Activated CD4-positive, alpha-beta memory T cell treated with anti-CD3 and anti-CD28 coated beads for 36 hours (primary cell): ENCODE data around the gene SMOC2. TPM values are rescaled to one million over a fixed set of nuclear protein-coding genes. Genes with fewer than 3 reads are reported as not detected.

Source experiments
- CTCF ChIA-PET: fragments of 350-600 bp; sonication (Branson Sonifier 250); formaldehyde crosslinking; loops from one replicate; lab custom pipeline; 2021; ENCODE audit warnings: antibody characterized with exemption, inconsistent platforms; lab: Charles Lee
- POLR2A ChIA-PET: fragments of 350-600 bp; sonication (Branson Sonifier 250); formaldehyde crosslinking; loops from one replicate; lab custom pipeline; 2021; ENCODE audit warnings: antibody characterized with exemption; lab: Charles Lee
- DNase-seq: peaks from one replicate; pipeline ENCODE4 v3.0.0-alpha.2; 2020
- H3K27ac Mint-ChIP-seq: one replicate; pipeline ENCODE4 v1.8.0; 2021; ENCODE audit warnings: mixed read lengths
- H3K27me3 Mint-ChIP-seq: one replicate; pipeline ENCODE4 v1.8.0; 2021; ENCODE audit warnings: mixed read lengths
- H3K36me3 Mint-ChIP-seq: one replicate; pipeline ENCODE4 v1.8.0; 2021; ENCODE audit warnings: mixed read lengths
- H3K4me1 Mint-ChIP-seq: one replicate; pipeline ENCODE4 v1.8.0; 2021; ENCODE audit warnings: low read depth, mixed read lengths
- H3K4me3 Mint-ChIP-seq: one replicate; pipeline ENCODE4 v1.8.0; 2021; ENCODE audit warnings: mild to moderate bottlenecking, mixed read lengths
- H3K9me3 Mint-ChIP-seq: one replicate; pipeline ENCODE4 v1.8.0; 2021; ENCODE audit warnings: mixed read lengths
- intact Hi-C: fragments of 100-400 bp; cut with micrococcal nuclease; formaldehyde crosslinking; loops from one replicate; pipeline ENCODE4 v1.15.1; 2023
- total RNA-seq, 2 experiments: library from RNA; stranded (reverse); gene quantifications; one replicate each; pipeline ENCODE4 v1.2.3, GENCODE V29; 2021

Gene SMOC2
- total RNA-seq, 2 experiments from 2014 or later = not detected

GRCh38 chr6:168479421-168479820 lies 38.4 kb downstream of the SMOC2 start:
- POLR2A ChIA-PET = no interaction called here
- Mint-ChIP-seq H3K4me1 (peaks cover 3% of the 10 kb centered on the region), H3K36me3 (no peaks in the 10 kb centered on the region), H3K4me3 (no peak overlapping the region), H3K27ac (no peak overlapping the region), H3K27me3 (peaks cover 17% of the 10 kb centered on the region), H3K9me3 (peaks cover 15% of the 10 kb centered on the region)
- intact Hi-C loops = no loop called here
- no peak for DNase-seq
- CTCF ChIA-PET = no interaction called here

DNA sequence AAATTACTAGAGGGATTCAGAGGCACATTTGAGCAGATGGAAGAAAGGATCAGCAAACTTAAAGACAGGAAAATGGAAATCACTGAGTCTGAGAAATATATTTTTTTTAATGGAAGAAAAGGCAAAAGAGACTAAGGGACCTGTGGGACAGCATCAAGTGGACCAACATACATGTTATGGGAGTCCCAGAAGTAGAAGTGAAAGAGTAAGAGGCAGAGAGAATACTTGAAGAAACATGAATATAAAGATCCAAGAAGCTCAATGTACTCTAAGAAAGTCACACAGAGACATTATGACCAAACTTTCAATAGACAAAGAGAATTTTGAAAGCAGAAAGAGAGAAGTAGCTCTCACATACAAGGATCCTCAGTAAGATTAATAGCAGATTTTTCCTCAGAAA lies 39.5 kb downstream of the SMOC2 start:
- Mint-ChIP-seq H3K27ac (no peak overlapping the region), H3K4me1 (peaks cover 3% of the 10 kb centered on the region), H3K27me3 (peaks cover 8% of the 10 kb centered on the region), H3K4me3 (no peak overlapping the region), H3K36me3 (no peaks in the 10 kb centered on the region), H3K9me3 (peaks cover 15% of the 10 kb centered on the region)
- intact Hi-C loops = no loop called here
- CTCF ChIA-PET = no interaction called here
- POLR2A ChIA-PET = no interaction called here
- no peak for DNase-seq

DNA sequence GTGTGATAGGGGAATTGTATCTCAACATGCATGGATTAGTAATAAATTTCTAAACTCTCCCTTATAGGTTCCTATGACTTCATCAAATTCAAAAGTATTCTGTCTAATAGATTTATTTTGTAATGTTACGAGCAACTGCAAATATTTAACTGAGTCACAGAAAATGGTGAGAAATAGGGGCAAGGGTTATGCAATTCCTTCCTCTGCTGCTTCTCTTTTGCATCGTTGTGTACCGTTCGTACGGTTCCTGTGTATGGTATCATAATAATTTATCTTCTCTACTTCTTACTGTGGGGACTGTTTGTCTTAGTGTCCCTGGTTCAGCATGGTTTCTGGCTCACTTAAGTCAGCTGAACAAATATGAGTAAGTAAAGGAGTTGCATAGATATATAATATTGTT lies 44.8 kb downstream of the SMOC2 start:
- H3K27me3 Mint-ChIP-seq = no peaks in the 10 kb centered on the region
- CTCF ChIA-PET = no interaction called here
- peaks cover under 1% of the 10 kb centered on the region for H3K9me3 Mint-ChIP-seq
- POLR2A ChIA-PET = no interaction called here
- intact Hi-C loops = no loop called here
- H3K36me3 Mint-ChIP-seq = no peaks in the 10 kb centered on the region
- H3K4me3 Mint-ChIP-seq = no peak overlapping the region
- peaks cover 3% of the 10 kb centered on the region for H3K4me1 Mint-ChIP-seq
- no peak overlapping the region for H3K27ac Mint-ChIP-seq
- DNase-seq = no peak

- H3K9me3 Mint-ChIP-seq = no peaks in the 10 kb centered on the region
- POLR2A ChIA-PET = no interaction called here
- CTCF ChIA-PET = no interaction called here
- no peaks in the 10 kb centered on the region for H3K36me3 Mint-ChIP-seq
- H3K27me3 Mint-ChIP-seq = no peaks in the 10 kb centered on the region
- no peak for DNase-seq
- no peaks in the 10 kb centered on the region for H3K4me1 Mint-ChIP-seq
- intact Hi-C loops = no loop called here
- no peak overlapping the region for H3K27ac Mint-ChIP-seq
- H3K4me3 Mint-ChIP-seq = no peak overlapping the region
These were observed 49.8 kb downstream of the SMOC2 start for GRCh38 chr6:168490757-168491156.

- no peaks in the 10 kb centered on the region for H3K36me3 Mint-ChIP-seq
- no peaks in the 10 kb centered on the region for H3K27me3 Mint-ChIP-seq
- POLR2A ChIA-PET = no interaction called here
- H3K9me3 Mint-ChIP-seq = no peaks in the 10 kb centered on the region
- H3K27ac Mint-ChIP-seq = no peak overlapping the region
- H3K4me3 Mint-ChIP-seq = no peak overlapping the region
- no peaks in the 10 kb centered on the region for H3K4me1 Mint-ChIP-seq
- DNase-seq = no peak
- CTCF ChIA-PET = no interaction called here
- intact Hi-C loops = no loop called here
These were observed 53.0 kb downstream of the SMOC2 start for GRCh38 chr6:168493976-168494375.

DNA sequence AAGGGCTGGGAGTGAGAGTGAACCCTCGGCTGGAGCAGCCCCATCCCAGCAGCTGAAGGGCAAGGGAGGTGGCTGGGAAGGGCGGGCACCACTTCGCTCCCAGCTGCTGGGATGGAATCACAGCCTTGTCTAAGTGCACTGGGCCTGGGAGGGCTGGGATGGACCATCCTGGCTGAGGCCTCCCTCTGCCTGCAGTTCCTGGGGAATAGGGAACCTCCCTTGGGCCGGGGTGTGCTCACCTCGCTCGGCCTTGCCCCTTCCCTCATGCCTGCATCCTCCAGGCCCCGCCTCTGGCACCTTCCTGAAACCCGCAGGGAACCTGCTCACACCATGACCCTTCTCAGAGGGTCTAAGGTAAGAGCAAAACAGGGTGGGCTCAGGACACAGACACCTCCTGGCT lies 53.7 kb downstream of the SMOC2 start:
- Mint-ChIP-seq H3K4me3 (no peak overlapping the region), H3K27ac (no peak overlapping the region), H3K4me1 (no peaks in the 10 kb centered on the region), H3K36me3 (no peaks in the 10 kb centered on the region), H3K9me3 (no peaks in the 10 kb centered on the region), H3K27me3 (no peaks in the 10 kb centered on the region)
- intact Hi-C loops = no loop called here
- ChIA-PET CTCF (no interaction called here), POLR2A (no interaction called here)
- DNase-seq = no peak

GRCh38 chr6:168495133-168495532 lies 54.1 kb downstream of the SMOC2 start:
- ChIA-PET POLR2A (no interaction called here), CTCF (no interaction called here)
- Mint-ChIP-seq H3K4me1 (no peaks in the 10 kb centered on the region), H3K4me3 (no peak overlapping the region), H3K27ac (no peak overlapping the region), H3K9me3 (no peaks in the 10 kb centered on the region), H3K36me3 (no peaks in the 10 kb centered on the region), H3K27me3 (no peaks in the 10 kb centered on the region)
- DNase-seq = no peak
- intact Hi-C loops = no loop called here

- H3K27me3 Mint-ChIP-seq = no peaks in the 10 kb centered on the region
- H3K4me3 Mint-ChIP-seq = no peak overlapping the region
- ChIA-PET CTCF (no interaction called here), POLR2A (no interaction called here)
- no peak overlapping the region for H3K27ac Mint-ChIP-seq
- intact Hi-C loops = no loop called here
- no peaks in the 10 kb centered on the region for H3K9me3 Mint-ChIP-seq
- no peaks in the 10 kb centered on the region for H3K36me3 Mint-ChIP-seq
- DNase-seq = no peak
- H3K4me1 Mint-ChIP-seq = no peaks in the 10 kb centered on the region
These were observed 54.7 kb downstream of the SMOC2 start for GRCh38 chr6:168495636-168496035.

DNA sequence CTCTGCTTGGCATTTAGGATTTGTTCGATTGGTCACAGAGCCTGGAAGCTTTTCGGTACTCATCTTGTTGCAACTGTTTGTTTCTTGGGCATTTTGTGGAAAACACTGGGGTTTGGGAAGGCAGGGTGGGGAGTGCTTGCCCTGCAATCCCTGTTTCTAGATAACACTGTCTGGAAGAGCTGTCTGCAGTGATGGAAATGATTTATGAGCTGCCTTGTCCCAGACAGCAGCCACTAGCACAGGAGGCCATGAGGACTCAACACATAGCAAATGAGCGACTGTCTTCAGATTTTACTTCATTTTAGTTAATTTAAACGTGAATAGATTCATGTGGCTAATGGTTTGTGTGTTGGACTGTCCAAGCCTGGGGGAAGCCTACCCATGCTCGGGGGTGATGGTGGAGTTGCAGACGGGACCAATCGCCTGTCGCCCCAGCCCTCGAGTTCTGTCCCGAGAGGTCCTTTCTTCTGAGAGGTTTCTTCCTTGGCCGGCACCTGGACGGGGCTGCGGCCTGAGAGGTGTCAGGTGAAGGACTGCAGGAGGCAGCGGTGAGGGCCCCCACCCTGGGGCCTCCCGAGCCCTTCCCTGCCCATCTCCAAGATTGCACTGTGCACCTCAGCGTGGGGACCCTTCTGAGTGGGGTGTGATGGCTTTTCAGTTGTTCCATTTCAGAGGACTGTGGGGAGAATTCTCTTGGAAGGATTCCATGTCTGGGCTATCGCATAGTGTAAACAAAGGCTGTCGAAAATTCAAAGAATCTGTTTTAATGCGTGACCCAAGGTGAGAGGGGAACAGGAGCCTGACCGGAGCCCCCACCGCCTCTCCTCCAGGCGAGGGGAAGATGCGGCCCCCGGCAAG lies 55.4 kb downstream of the SMOC2 start:
- Mint-ChIP-seq H3K27me3 (no peaks in the 10 kb centered on the region), H3K4me3 (no peak overlapping the region), H3K4me1 (no peaks in the 10 kb centered on the region), H3K9me3 (no peaks in the 10 kb centered on the region), H3K27ac (no peak overlapping the region), H3K36me3 (no peaks in the 10 kb centered on the region)
- ChIA-PET CTCF (no interaction called here), POLR2A (no interaction called here)
- intact Hi-C loops = no loop called here
- DNase-seq = no peak

DNA sequence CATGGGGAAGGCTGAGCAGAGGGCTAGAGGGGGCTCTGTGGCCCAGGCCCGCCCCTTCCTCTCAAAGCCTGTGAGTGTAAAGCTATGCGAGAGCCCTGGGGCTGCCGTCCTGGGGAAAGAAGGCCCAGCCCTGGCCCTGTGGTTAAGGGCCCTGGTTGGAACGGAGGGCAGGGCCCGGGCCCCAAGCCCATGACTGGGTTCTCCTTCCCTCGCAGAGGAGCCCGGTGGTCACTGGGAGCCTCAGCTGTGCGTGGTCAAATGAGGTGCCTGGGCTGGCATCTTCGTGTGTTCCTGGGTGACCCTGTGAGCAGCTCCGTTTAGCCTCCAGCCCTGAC lies 56.0 kb downstream of the SMOC2 start:
- POLR2A ChIA-PET = no interaction called here
- no peak for DNase-seq
- intact Hi-C loops = no loop called here

DNA sequence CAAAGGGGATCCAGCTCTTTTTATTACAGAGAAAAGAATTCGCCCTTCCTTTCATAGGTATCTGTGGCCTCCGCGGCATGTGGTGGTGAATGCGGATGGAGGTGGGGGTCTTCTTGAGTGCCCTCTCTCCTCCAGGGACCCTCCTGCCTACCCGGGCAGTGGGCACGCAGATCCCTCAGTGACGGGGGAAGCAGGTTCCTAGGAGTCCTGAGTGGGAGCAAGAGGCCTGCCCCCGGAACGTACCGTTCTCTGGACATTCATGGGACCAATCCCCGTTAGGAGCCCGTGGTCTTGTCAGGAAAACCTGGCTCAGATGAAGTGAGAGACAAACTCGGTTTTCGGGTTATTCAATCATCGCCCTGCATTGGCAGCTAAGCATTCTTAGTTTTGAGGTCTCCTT lies 56.4 kb downstream of the SMOC2 start:
- H3K27me3 Mint-ChIP-seq = no peaks in the 10 kb centered on the region

More for the DNA sequence above, 56.0 kb downstream of the SMOC2 start:
- Mint-ChIP-seq H3K9me3 (no peaks in the 10 kb centered on the region), H3K36me3 (no peaks in the 10 kb centered on the region), H3K4me3 (no peak overlapping the region), H3K27me3 (no peaks in the 10 kb centered on the region), H3K27ac (no peak overlapping the region), H3K4me1 (no peaks in the 10 kb centered on the region)
- CTCF ChIA-PET = no interaction called here

GRCh38 chr6:168498161-168498843 lies 57.3 kb downstream of the SMOC2 start:
- Mint-ChIP-seq H3K36me3 (no peaks in the 10 kb centered on the region), H3K27ac (no peak overlapping the region), H3K27me3 (no peaks in the 10 kb centered on the region), H3K4me1 (no peaks in the 10 kb centered on the region), H3K4me3 (no peak overlapping the region), H3K9me3 (no peaks in the 10 kb centered on the region)
- ChIA-PET CTCF (no interaction called here), POLR2A (no interaction called here)
- no peak for DNase-seq
- intact Hi-C loops = no loop called here

More for the DNA sequence above, 56.4 kb downstream of the SMOC2 start:
- ChIA-PET POLR2A (no interaction called here), CTCF (no interaction called here)
- Mint-ChIP-seq H3K9me3 (no peaks in the 10 kb centered on the region), H3K36me3 (no peaks in the 10 kb centered on the region), H3K27ac (no peak overlapping the region), H3K4me3 (no peak overlapping the region), H3K4me1 (no peaks in the 10 kb centered on the region)
- intact Hi-C loops = no loop called here
- DNase-seq = no peak
